Measurements from ENCODE around the gene PEX13. TPM values are rescaled to one million over a fixed set of nuclear protein-coding genes. Genes with fewer than 3 reads are reported as not detected.

The PEX13 gene
- total RNA-seq, 1 donor from 2014 or later, result 59.2 TPM

- TF ChIP-seq CTCF (IDR thresholded peaks at IDR 0.05; ENCODE audit: insufficient read depth, low read length, severe bottlenecking), result no peak
- H3K27me3 ChIP-seq (ENCODE audit: control insufficient read depth, insufficient read depth, low read length), result no peaks in the 10 kb centered on the region
- peaks cover 1% of the 10 kb centered on the region for H3K36me3 ChIP-seq (ENCODE audit: control insufficient read depth, insufficient read depth, low read length)
- H3K4me3 ChIP-seq (ENCODE audit: low read depth, low read length), result no peak overlapping the region
- DNase-seq (ENCODE audit: low read depth) (no peak), FAIRE-seq (no peak)
Observed at GRCh38 chr2:61042807-61043206, 25.3 kb downstream of the PEX13 start.

GRCh38 chr2:61044636-61045035 lies 27.1 kb downstream of the PEX13 start:
- no peak overlapping the region for H3K4me3 ChIP-seq (ENCODE audit: low read depth, low read length)
- FAIRE-seq, result no peak
- TF ChIP-seq CTCF (IDR thresholded peaks at IDR 0.05; ENCODE audit: insufficient read depth, low read length, severe bottlenecking), result no peak
- H3K36me3 ChIP-seq (ENCODE audit: control insufficient read depth, insufficient read depth, low read length), result peaks cover 4% of the 10 kb centered on the region
- DNase-seq (ENCODE audit: low read depth), result no peak
- H3K27me3 ChIP-seq (ENCODE audit: control insufficient read depth, insufficient read depth, low read length), result no peaks in the 10 kb centered on the region

GRCh38 chr2:61045226-61045625 lies 27.7 kb downstream of the PEX13 start:
- no peak for DNase-seq (ENCODE audit: low read depth)
- FAIRE-seq, result no peak
- no peaks in the 10 kb centered on the region for H3K27me3 ChIP-seq (ENCODE audit: control insufficient read depth, insufficient read depth, low read length)
- H3K4me3 ChIP-seq (ENCODE audit: low read depth, low read length), result no peak overlapping the region
- no peak for TF ChIP-seq CTCF (IDR thresholded peaks at IDR 0.05; ENCODE audit: insufficient read depth, low read length, severe bottlenecking)
- H3K36me3 ChIP-seq (ENCODE audit: control insufficient read depth, insufficient read depth, low read length), result peaks cover 4% of the 10 kb centered on the region

GRCh38 chr2:61045999-61046398 lies 28.5 kb downstream of the PEX13 start:
- peaks cover 4% of the 10 kb centered on the region for H3K36me3 ChIP-seq (ENCODE audit: control insufficient read depth, insufficient read depth, low read length)
- no peak for TF ChIP-seq CTCF (IDR thresholded peaks at IDR 0.05; ENCODE audit: insufficient read depth, low read length, severe bottlenecking)

GRCh38 chr2:61055557-61055956 lies 38.0 kb downstream of the PEX13 start:
- Histone ChIP-seq H3K27me3 (ENCODE audit: control insufficient read depth, insufficient read depth, low read length) (no peaks in the 10 kb centered on the region), H3K4me3 (ENCODE audit: low read depth, low read length) (no peak overlapping the region), H3K36me3 (ENCODE audit: control insufficient read depth, insufficient read depth, low read length) (peaks cover 2% of the 10 kb centered on the region)
- no peak for FAIRE-seq
- no peak for TF ChIP-seq CTCF (IDR thresholded peaks at IDR 0.05; ENCODE audit: insufficient read depth, low read length, severe bottlenecking)
- DNase-seq (ENCODE audit: low read depth), result no peak

More at GRCh38 chr2:61045999-61046398, 28.5 kb downstream of the PEX13 start:
- FAIRE-seq (no peak), DNase-seq (ENCODE audit: low read depth) (no peak)
- no peaks in the 10 kb centered on the region for H3K27me3 ChIP-seq (ENCODE audit: control insufficient read depth, insufficient read depth, low read length)
- H3K4me3 ChIP-seq (ENCODE audit: low read depth, low read length), result no peak overlapping the region

DNA sequence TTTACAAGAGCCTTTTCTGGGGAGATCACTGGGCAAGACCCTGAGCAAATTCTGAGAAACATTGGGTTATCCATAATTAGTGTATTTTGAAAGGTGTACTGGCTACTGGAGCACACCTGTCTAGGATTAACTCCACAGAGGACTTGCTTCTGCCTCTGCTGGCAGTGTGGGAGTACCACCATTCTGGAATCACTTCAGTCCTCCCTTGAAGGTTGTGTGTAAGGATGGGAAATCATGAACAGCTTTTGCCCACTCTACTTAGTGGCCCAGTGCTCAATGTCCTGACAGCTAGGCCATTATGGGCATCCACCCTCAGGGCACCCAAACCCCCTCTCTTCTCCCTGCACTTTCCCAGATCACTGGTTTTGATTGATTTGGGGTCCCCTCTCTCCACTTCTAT lies 40.0 kb downstream of the PEX13 start:
- no peak for TF ChIP-seq CTCF (IDR thresholded peaks at IDR 0.05; ENCODE audit: insufficient read depth, low read length, severe bottlenecking)
- H3K36me3 ChIP-seq (ENCODE audit: control insufficient read depth, insufficient read depth, low read length), result peaks cover 2% of the 10 kb centered on the region
- DNase-seq (ENCODE audit: low read depth), result no peak
- H3K27me3 ChIP-seq (ENCODE audit: control insufficient read depth, insufficient read depth, low read length), result no peaks in the 10 kb centered on the region
- no peak for FAIRE-seq
- no peak overlapping the region for H3K4me3 ChIP-seq (ENCODE audit: low read depth, low read length)
